NOMO-1 treated with DMSO at 0.1 percent for 48 hours (cell line): ENCODE results near the gene YOD1.

ENCODE experiments used
- DNase-seq: peaks from one replicate; lab custom pipeline; 2025; ENCODE audit not compliant: unreplicated experiment; lab: John Stamatoyannopoulos, UW

YOD1 gene

DNA sequence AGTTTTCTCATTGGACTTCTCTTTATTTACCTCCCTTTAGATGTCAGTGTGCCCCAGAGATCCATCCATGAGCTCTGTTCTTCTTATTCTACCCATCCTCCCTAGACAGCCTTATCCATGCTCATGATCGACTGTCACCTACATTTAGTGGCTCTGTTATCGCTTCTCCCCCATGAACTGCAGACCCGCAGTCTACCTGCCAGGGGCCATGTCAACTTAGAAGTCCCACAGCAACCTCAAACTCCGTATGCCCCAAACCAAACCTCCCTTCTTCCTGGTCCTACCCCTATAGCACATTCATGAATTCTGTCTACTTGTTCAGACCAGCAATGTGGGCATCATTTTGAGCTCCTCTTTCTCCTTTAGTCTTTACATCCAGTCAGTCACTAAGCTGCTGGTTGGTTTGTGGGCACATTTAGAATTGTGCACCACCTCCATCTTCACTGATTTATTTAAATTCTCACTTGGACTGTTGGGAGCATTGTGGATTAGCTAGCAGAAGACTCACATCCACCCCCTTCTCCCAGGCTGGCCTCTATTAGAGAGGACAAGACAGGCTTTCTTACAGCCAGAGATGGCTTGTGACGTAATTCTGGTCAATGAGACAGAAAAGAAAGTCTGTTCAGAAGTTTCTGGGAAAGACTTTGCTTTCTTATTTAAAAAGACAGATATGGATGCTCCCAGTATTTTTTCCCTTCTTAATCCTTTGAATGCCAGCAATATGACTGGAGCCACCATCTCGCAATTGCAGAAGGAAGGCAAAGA lies 37.5 kb downstream of the YOD1 start:
- DNase-seq = no peak

DNA sequence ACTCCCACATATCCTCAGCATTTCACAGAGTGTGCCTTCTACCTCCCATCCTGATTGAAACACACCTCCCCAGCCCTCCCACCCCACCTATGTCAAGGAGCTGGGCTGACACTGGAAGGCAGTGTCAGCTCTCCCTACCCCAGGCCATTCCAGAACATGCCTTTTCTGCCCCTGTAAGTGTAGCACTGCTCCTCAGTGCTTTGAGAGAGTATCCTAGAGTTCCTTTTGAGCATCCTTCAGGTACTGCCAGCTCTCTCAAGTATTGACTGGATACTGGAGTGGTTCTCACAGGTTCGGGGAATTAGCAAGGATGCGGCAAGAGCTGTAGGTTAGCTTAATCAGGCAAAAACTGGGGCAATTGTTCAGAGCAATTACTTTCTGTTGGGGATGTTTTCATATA lies 40.3 kb downstream of the YOD1 start:
- no peak for DNase-seq

DNA sequence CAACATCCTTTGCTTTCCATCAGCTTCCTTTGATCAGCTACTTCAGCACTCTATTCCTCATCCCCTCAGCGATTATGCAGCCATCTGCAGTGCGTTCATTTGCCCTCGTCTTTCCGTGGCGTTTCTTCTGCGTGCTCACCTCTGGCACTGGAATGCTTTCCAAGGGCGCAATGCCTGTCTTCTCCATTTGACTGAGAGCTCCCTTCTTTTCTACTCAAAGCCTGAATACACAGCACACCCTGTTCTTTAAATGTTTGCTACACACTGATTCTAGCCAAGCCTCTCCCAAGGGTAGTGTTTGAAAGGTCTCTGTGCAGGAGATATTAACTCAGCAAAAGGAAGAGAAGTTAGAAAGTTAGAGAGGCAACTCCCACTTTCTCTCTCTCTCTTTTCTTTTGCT lies 41.1 kb downstream of the YOD1 start:
- no peak for DNase-seq

DNA sequence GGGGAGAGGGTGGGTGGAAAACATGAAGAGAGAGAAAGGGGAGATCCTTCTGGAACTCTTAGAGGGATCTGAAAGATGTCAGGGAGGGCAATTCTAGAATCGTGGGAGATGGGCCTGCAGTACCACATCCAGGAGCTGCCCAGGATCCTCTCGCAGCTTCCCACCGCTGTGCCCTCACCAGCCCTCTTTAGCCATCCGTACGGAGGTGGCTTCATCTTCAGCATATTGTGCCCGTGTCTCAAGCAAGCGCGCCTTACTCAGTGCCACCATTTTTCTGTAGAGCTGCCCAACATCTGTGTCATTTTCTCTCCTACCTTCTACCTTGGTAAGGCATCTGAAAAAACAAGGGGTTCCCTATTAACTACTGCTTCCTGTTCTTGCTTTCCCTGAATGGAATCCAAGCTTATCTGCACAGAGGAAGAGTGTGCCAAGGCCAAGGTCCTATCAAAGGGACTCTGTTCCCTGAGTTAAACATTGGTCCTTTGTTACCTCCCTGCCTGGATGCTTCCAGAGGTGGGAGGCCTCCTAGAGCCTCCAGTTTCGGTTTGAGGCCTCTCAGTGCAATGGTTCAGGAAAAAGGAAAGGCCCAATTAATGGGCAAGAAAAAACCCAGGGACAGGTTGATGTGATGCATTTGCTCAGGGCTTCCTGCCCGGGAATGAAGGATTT lies 41.7 kb downstream of the YOD1 start:
- no peak for DNase-seq

DNA sequence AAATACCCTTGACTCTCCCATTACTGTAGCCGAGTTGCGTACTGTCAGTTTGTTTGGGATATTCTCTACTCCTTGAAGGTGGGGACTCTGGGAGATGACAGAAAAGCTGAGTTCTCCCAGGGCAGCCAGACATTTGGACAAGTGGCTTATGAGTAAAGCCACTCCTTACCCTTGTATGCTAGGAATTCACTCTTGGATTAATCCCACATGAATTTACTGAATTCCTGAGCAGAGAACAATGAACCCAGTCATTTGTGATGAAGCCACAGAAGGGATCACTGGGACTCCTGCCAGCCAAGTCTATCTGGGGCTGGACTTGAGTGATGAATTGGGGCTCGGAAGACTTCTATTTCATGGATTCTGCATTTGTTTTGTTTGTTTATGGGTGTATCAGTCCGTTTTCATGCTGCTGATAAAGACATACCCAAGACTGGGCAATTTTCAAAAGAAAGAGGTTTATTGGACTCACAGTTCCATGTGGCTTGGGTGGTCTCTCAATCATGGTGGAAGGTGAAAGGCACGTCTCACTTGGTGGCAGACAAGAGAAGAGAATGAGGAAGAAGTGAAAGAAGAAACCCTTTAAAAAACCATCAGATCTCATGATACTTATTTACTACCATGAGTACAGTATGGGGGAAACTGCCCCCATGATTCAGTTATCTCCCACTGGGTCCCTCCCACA lies 43.5 kb downstream of the YOD1 start:
- no peak for DNase-seq

DNA sequence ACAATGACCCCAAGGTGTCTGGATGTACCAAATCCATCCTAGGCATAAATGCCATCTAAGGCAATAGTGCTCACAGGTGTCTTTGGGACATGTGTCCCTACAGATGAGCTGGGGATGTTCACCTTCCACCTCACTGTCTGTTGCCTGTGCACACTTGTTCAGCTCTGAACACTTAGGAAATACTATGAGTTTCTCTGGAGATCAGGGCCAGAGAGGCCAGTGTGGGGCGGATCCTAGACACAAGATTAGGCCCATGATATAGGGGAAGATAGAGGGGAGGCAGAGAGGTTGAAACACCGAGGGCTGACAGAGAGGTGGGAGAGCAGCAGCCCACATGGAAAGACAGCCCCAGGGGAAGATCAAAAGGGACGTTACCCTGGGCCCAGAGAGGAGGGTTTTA lies 44.1 kb downstream of the YOD1 start:
- no peak for DNase-seq

DNA sequence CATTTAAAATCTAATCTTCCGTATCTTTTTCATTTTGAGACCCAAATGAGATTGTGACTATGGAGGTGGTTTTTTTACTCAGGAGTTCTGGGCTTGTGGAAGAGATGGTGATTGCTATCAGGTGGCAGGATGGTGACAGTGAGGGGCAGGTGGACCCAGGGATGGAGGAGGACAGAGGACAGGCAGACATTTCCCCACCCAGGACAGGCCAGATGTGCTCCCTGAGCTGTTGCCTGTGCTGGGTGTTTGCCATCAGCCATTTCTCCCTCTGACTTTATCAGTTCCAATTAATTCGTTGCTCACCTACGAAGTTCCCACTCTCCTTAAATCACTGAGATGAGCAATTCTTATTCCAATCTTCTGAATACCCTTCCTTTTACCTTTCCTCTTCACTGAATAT lies 44.9 kb downstream of the YOD1 start:
- DNase-seq = no peak

DNA sequence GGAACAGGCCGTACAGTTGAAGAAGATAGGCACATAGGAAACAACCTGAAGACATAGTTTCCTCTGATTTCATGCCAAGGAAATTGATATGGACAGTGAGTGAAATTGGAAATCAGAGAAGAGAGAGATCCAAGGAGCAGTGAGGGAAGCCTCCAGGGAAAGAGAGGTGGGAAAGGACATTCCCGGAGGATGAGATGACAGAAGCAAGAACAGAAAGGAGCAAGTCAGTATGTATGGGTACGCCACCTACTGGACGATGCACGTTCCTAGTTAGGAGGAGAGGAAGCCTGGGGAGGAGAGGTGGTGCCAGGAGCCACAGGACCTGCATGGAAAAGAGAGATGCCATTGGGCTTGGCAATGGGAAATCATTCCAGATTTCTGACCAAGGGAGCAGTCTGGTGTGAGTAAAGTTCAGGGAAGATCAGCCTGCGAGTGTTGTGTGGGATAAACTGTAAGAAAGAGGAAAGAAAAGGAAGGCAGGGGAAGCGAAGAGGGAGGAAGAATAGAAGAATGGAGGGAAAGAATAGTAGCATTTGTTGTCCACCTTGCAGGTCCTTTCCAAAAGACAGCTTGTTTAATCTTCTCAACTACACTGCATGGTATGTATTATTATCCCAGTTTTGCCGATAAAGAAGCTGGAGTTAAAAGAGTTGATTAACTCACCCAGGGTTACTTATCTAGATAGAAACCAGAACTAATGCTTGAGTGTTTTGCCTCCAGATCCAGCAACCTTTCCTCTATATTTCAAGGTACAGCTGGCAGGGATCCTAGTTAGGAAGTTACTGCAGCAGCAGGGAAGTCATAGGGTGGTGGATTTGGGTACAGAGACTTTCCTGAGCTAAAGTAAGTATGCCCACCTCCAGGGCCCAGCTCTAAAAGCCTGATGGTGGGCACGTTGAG lies 45.8 kb downstream of the YOD1 start:
- peak; percentile 22 for DNase-seq

DNA sequence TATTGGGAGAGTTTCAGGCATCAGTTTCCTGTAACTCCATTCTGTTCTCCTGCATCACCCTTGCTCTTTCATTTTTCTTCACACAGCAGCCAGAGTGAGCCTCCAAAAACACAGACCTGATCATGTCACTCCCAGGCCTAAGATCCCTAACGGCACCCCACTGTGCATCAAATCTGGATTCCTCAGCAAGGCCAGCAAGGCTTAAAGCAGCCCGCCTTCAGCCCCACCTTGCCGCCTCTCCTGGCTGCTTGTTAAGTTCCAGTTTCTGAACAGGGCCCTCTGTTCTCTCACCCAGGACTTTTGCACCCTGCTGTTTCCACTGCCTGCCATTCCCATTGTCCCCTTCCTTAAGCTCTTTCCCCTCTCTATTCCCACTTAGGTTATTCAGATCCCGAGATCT lies 47.8 kb downstream of the YOD1 start:
- DNase-seq = no peak

DNA sequence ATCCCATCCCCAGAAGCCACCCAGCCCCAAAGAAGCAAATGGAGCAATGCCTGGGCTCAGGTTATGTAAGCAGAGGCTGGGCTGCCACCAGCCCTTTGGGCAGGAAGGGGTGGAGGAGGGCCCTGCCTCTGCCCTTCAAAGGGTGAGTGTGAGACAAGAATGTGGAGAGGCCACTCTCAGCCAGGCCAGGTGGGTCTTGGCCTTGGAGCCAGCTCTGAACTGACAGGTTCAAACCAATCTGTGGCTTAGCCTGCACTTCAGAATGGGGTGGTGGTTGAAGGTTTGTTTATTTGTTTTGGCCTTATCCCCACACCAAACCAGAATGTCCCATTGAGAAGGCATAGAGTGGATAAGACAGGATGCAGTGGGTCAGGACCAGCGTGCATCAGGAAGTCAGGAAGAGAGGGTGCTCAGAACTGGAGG lies 48.3 kb downstream of the YOD1 start:
- no peak for DNase-seq

DNA sequence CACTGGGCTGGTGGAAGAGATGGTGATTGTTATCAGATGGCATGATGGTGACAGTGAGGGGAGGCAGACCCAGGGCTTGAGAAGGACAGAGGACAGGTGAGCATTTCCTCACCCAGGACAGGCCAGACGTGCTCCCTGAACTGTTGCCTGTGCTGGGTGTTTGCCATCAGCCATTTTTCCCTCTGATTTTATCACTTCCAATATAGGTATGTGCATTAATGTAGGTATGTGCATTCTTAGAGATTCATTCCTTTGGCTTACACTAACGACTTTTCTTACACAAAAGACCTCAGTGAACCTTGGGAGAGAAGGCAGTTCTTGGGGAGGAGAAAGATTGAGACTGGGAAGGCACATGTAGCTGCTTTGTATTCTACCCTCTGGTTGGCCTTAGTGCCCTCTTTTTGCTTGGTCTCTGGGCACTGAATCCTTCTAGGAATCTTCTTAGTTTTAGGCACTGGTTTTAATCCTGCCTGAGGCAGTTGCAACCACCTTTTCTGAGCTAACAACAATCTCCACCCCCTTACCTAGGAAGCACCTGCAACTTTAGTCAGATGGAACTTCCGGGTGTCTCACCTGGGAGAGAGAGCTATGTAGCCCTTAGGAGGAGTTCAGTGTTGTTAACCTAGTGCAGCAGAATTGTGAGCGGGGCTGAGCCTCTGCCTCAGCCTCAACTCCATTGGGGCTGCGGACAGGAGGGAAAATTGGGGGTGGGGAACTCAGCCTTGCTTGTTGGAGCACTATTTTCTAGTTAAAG lies 49.3 kb downstream of the YOD1 start:
- no peak for DNase-seq

DNA sequence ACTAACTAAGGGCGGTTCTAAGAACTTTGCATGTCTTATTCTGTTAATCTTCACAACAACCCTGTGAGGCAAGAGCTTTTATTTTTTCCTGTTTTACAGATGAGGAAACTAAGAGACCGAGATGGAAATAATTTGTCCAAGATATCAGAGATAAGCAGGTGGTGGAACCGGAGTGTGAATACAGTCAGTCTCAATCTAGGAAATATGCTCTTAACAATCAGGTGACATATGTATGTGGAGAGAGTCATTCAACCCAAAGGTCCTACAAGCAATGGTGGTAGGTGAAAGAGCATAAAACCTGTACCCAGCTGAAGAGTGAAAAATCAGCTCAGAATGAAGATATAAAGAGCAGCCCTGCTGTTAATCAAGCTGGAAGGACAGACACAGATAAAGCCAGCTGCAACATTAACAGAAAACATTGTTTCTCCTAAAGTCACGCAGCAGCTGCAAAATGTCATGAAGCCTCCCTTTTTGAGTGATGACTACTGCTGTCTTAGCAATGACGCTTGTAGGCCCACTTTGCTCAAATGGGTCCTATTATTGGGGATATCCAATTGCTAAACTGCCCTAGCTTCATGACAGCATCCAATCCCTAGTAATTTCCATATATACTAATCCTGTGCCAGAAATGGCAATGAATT lies 50.2 kb downstream of the YOD1 start:
- DNase-seq = no peak

DNA sequence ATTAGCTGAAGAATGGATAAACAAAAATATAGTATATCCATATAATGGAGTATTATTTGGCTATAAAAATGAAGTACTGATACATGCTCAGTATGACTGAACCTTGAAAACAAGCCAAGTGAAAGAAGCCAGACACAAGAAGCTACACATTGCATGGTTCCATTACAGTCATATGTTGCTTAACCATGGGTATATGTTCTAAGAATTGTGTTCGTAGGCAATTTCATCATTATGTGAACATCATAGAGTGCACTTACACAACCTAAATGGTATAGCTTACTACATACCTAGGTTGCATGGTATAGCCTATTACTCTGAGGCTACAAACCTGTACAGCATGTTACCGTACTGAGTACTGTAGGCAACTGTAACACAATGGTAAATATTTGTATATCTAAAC lies 52.2 kb downstream of the YOD1 start:
- DNase-seq = no peak
